HEK293 (cell line): ENCODE data around the gene HEPHL1.

Source experiments
- CTCF ChIA-PET: fragments of 350-600 bp; formaldehyde crosslinking; extraction: SDS; loops from one replicate; lab custom pipeline; 2021; ENCODE audit warnings: antibody characterized with exemption; lab: Yijun Ruan, JAX
- POLR2A ChIA-PET: fragments of 300-600 bp; formaldehyde crosslinking; extraction: SDS; loops from one replicate; lab custom pipeline; 2020; ENCODE audit warnings: antibody characterized with exemption, inconsistent platforms; lab: Yijun Ruan, JAX
- H3K27ac ChIP-seq: fragments of 200-500 bp; sonication (Bioruptor generic); 2 replicates; pipeline ENCODE4 v1.5.1; 2014; ENCODE audit warnings: low read depth, low read length, control low read depth, inconsistent platforms; ENCODE audit errors: extremely low read depth
- H3K36me3 ChIP-seq, 2 experiments: fragments of 200-500 bp in 1 of 2; sonication (Bioruptor generic) in 1 of 2; 1 replicate in 1 of 2; 2 replicates in 1 of 2; pipeline ENCODE4 v1.5.1; 2014 to 2017; ENCODE audit warnings: inconsistent platforms in 2 of 2, low read length in 2 of 2; ENCODE audit not compliant: control insufficient read depth in 2 of 2, insufficient read depth in 1 of 2
- H3K4me1 ChIP-seq: fragments of 200-500 bp; sonication (Bioruptor generic); 2 replicates; pipeline ENCODE4 v1.5.1; 2014; ENCODE audit warnings: mild to moderate bottlenecking, low read length, inconsistent platforms; ENCODE audit not compliant: control insufficient read depth, insufficient read depth
- H3K4me3 ChIP-seq: 2 replicates; pipeline ENCODE4 v1.5.1; 2011; ENCODE audit warnings: low read depth, mild to moderate bottlenecking, control low read depth, low read length, moderate library complexity
- H3K9me3 ChIP-seq: fragments of 200-500 bp; sonication (Bioruptor generic); 2 replicates; pipeline ENCODE4 v1.5.1; 2014; ENCODE audit warnings: low read depth, low read length, inconsistent platforms; ENCODE audit not compliant: control insufficient read depth, insufficient read depth
- BCL6B ChIP-seq: fragments of 450-650 bp; formaldehyde crosslinking; IDR thresholded peaks from 2 replicates; pipeline ENCODE4 v1.5.1; 2017; ENCODE audit warnings: missing biosample characterization, missing genetic modification characterization
- HOXA7 ChIP-seq: sonication (generic); formaldehyde crosslinking; IDR thresholded peaks from 2 replicates; pipeline ENCODE4 v1.8.1; 2022; ENCODE audit warnings: missing genetic modification reagents, borderline replicate concordance
- OSR2 ChIP-seq: fragments of 450-650 bp; formaldehyde crosslinking; IDR thresholded peaks from 2 replicates; pipeline ENCODE4 v1.5.1; 2016; ENCODE audit warnings: missing biosample characterization, missing genetic modification characterization
- SP2 ChIP-seq: fragments of 450-650 bp; formaldehyde crosslinking; IDR thresholded peaks from 2 replicates; pipeline ENCODE4 v1.5.1; 2016; ENCODE audit warnings: missing biosample characterization, missing genetic modification characterization
- ZBTB11 ChIP-seq: fragments of 450-650 bp; formaldehyde crosslinking; conservative IDR thresholded peaks from 2 replicates; pipeline ENCODE4 v1.5.1; 2016; ENCODE audit warnings: low read depth, missing biosample characterization, missing genetic modification characterization
- ZBTB48 ChIP-seq: fragments of 450-650 bp; formaldehyde crosslinking; IDR thresholded peaks from 2 replicates; pipeline ENCODE4 v1.5.1; 2016; ENCODE audit warnings: missing biosample characterization, missing genetic modification characterization
- ZBTB49 ChIP-seq: fragments of 450-650 bp; formaldehyde crosslinking; IDR thresholded peaks from 2 replicates; pipeline ENCODE4 v1.5.1; 2016; ENCODE audit warnings: missing biosample characterization, missing genetic modification characterization, low read depth
- ZFP37 ChIP-seq: fragments of 450-650 bp; formaldehyde crosslinking; IDR thresholded peaks from 2 replicates; pipeline ENCODE4 v1.5.1; 2016; ENCODE audit warnings: missing biosample characterization, missing genetic modification characterization
- ZNF184 ChIP-seq: fragments of 450-650 bp; IDR thresholded peaks from 2 replicates; pipeline ENCODE4 v1.5.1; 2018; ENCODE audit warnings: missing biosample characterization, mild to moderate bottlenecking, missing genetic modification characterization
- ZNF214 ChIP-seq: fragments of 450-650 bp; formaldehyde crosslinking; IDR thresholded peaks from 2 replicates; pipeline ENCODE4 v1.5.1; 2017; ENCODE audit warnings: missing biosample characterization, mild to moderate bottlenecking, missing genetic modification characterization, borderline replicate concordance
- ZNF24 ChIP-seq: fragments of 450-650 bp; formaldehyde crosslinking; IDR thresholded peaks from 2 replicates; pipeline ENCODE4 v1.5.1; 2016; ENCODE audit warnings: missing biosample characterization, missing genetic modification characterization
- ZNF366 ChIP-seq: fragments of 450-650 bp; formaldehyde crosslinking; conservative IDR thresholded peaks from 2 replicates; pipeline ENCODE4 v1.5.1; 2016; ENCODE audit warnings: missing biosample characterization, missing genetic modification characterization
- ZNF398 ChIP-seq: fragments of 450-650 bp; formaldehyde crosslinking; IDR thresholded peaks from 2 replicates; pipeline ENCODE4 v1.5.1; 2017; ENCODE audit warnings: missing biosample characterization, missing genetic modification characterization
- ZNF48 ChIP-seq: fragments of 450-650 bp; formaldehyde crosslinking; IDR thresholded peaks from 2 replicates; pipeline ENCODE4 v1.5.1; 2016; ENCODE audit warnings: missing biosample characterization, missing genetic modification characterization
- ZNF514 ChIP-seq: fragments of 450-650 bp; formaldehyde crosslinking; IDR thresholded peaks from 2 replicates; pipeline ENCODE4 v1.5.1; 2016; ENCODE audit warnings: missing biosample characterization, missing genetic modification characterization
- ZNF654 ChIP-seq: fragments of 450-650 bp; formaldehyde crosslinking; IDR thresholded peaks from 2 replicates; pipeline ENCODE4 v1.5.1; 2016; ENCODE audit warnings: low read depth, missing biosample characterization, missing genetic modification characterization
- ZNF76 ChIP-seq: fragments of 450-650 bp; formaldehyde crosslinking; IDR thresholded peaks from 2 replicates; pipeline ENCODE4; 2016; ENCODE audit warnings: low read depth, missing biosample characterization, missing genetic modification characterization, borderline replicate concordance
- ZNF777 ChIP-seq: fragments of 450-650 bp; formaldehyde crosslinking; IDR thresholded peaks from 2 replicates; pipeline ENCODE4 v1.5.1; 2017; ENCODE audit warnings: missing biosample characterization, missing genetic modification characterization, borderline replicate concordance

The HEPHL1 gene

GRCh38 chr11:94107363-94107762 is 86.2 kb downstream of the HEPHL1 start:
- no peak overlapping the region for H3K27ac ChIP-seq
- ChIA-PET CTCF (no interaction called here), POLR2A (no interaction called here)
- no peaks in the 10 kb centered on the region for H3K4me1 ChIP-seq
- no peak overlapping the region for H3K4me3 ChIP-seq
- no peaks in the 10 kb centered on the region for H3K9me3 ChIP-seq
- no peaks in the 10 kb centered on the region for H3K36me3 ChIP-seq
- TF ChIP-seq ZBTB11, result no peak
- TF ChIP-seq BCL6B, result no peak
- TF ChIP-seq, all 188 proteins: peak for 0

- H3K27ac ChIP-seq, result no peak overlapping the region
- no peaks in the 10 kb centered on the region for H3K4me1 ChIP-seq
- no peaks in the 10 kb centered on the region for H3K36me3 ChIP-seq
- no peak overlapping the region for H3K4me3 ChIP-seq
- TF ChIP-seq ZNF366 (tag by site-specific recombination) (no peak), ZNF76 (tag by site-specific recombination) (no peak), ZBTB48 (tag by site-specific recombination) (no peak), ZNF654 (tag by site-specific recombination) (no peak), ZNF514 (tag by site-specific recombination) (no peak), SP2 (tag by site-specific recombination) (no peak), ZNF184 (tag by site-specific recombination) (no peak), ZNF214 (tag by site-specific recombination) (no peak), ZNF48 (tag by site-specific recombination) (no peak), ZNF777 (no peak)
- TF ChIP-seq, all 188 proteins: peak for 0
- POLR2A ChIA-PET, result no interaction called here
- H3K9me3 ChIP-seq, result no peaks in the 10 kb centered on the region
- CTCF ChIA-PET, result interaction anchor here (1.0 kb wide), 1 partner anchor 190 kb away, joined by 7 read pairs; no protein-coding TSS in a partner anchor
Measured at GRCh38 chr11:94111241-94111640, 90.1 kb downstream of the HEPHL1 start.

- no peaks in the 10 kb centered on the region; the same call in 1 of the 2 replicates for H3K4me1 ChIP-seq
- TF ChIP-seq OSR2 (tag by site-specific recombination) (no peak), ZNF24 (tag by site-specific recombination) (no peak), ZFP37 (tag by site-specific recombination) (no peak), ZBTB49 (tag by site-specific recombination) (no peak), ZNF398 (tag by site-specific recombination) (no peak), HOXA7 (CRISPR knock-in tag) (no peak)
- TF ChIP-seq, all 188 proteins: peak for 0
- no peaks in the 10 kb centered on the region for H3K36me3 ChIP-seq
- CTCF ChIA-PET, result interaction anchor here (1.0 kb wide), 1 partner anchor 191 kb away, joined by 7 read pairs; no protein-coding TSS in a partner anchor
- POLR2A ChIA-PET, result no interaction called here
- no peak overlapping the region for H3K4me3 ChIP-seq
- H3K27ac ChIP-seq, result no peak overlapping the region
- H3K9me3 ChIP-seq, result no peaks in the 10 kb centered on the region
Measured at GRCh38 chr11:94111660-94112059, 90.5 kb downstream of the HEPHL1 start.
